Natural killer cell (primary cell): ENCODE data around the gene EFCAB8. TPM values are rescaled to one million over a fixed set of nuclear protein-coding genes. Genes with fewer than 3 reads are reported as not detected.

Experiments
- ATAC-seq, 3 donors: fragments of 150-1000 bp in 2 of 3; fragments of 200-7000 bp in 1 of 3; cut with Tn5 transposase; 1 replicate in 1 of 3; 2 replicates in 2 of 3; pipeline ENCODE4 v1.10.0; 2021; ENCODE audit warnings: mild to moderate bottlenecking in 2 of 3, moderate library complexity in 2 of 3
- DNase-seq, 2 donors: peaks; one replicate each; pipeline versions ENCODE4 v3.0.0 to v3.0.0-alpha.2; 2013 to 2021; ENCODE audit warnings: mixed read lengths in 1 of 2
- H3K27ac ChIP-seq: one replicate; pipeline ENCODE4 v1.5.1; 2013; ENCODE audit warnings: mild to moderate bottlenecking, low read length
- H3K27me3 ChIP-seq: one replicate; pipeline ENCODE4 v1.6.1; 2013; ENCODE audit warnings: low read length; ENCODE audit not compliant: control insufficient read depth, insufficient read depth
- H3K36me3 ChIP-seq: one replicate; pipeline ENCODE4 v1.6.1; 2013; ENCODE audit warnings: low read length; ENCODE audit not compliant: control insufficient read depth, insufficient read depth
- H3K4me1 ChIP-seq: one replicate; pipeline ENCODE4 v1.6.1; 2013; ENCODE audit warnings: low read length; ENCODE audit not compliant: control insufficient read depth, insufficient read depth
- H3K4me3 ChIP-seq: one replicate; pipeline ENCODE4 v1.5.1; 2013; ENCODE audit warnings: low read length
- H3K9me3 ChIP-seq: one replicate; pipeline ENCODE4 v1.6.1; 2013; ENCODE audit warnings: low read length; ENCODE audit not compliant: control insufficient read depth, insufficient read depth
- H3K27ac Mint-ChIP-seq, 2 donors: one replicate each; pipeline ENCODE4 v1.8.0; 2022; ENCODE audit warnings: mild to moderate bottlenecking in 2 of 2, mixed read lengths in 2 of 2, moderate library complexity in 1 of 2
- H3K27me3 Mint-ChIP-seq, 2 donors: one replicate each; pipeline ENCODE4 v1.8.0; 2022; ENCODE audit warnings: low read depth in 2 of 2, mixed read lengths in 2 of 2
- H3K36me3 Mint-ChIP-seq: one replicate; pipeline ENCODE4 v1.8.0; 2022; ENCODE audit warnings: mixed read lengths
- H3K4me1 Mint-ChIP-seq, 2 donors: one replicate each; pipeline ENCODE4 v1.8.0; 2022; ENCODE audit warnings: mixed read lengths in 2 of 2
- H3K4me3 Mint-ChIP-seq: one replicate; pipeline ENCODE4 v1.8.0; 2022; ENCODE audit warnings: mild to moderate bottlenecking, moderate library complexity, mixed read lengths
- H3K9me3 Mint-ChIP-seq, 2 donors: one replicate each; pipeline ENCODE4 v1.8.0; 2022; ENCODE audit warnings: mixed read lengths in 2 of 2
- WGBS: methylation state at CpG from one replicate; pipeline ENCODE4 v1.1.7; 2013; ENCODE audit warnings: missing lambda C conversion rate; ENCODE audit not compliant: insufficient coverage; 5-methylcytosine and 5-hydroxymethylcytosine counted together
- intact Hi-C: fragments of 100-400 bp; cut with micrococcal nuclease; formaldehyde crosslinking; loops from one replicate; pipeline ENCODE4 v1.14.2; 2022
- total RNA-seq, 4 donors: library from RNA; stranded (reverse); fragments of 120-200 nt in 1 of 4; gene quantifications; one replicate each; pipeline versions ENCODE4 v1.2.3 to v1.2.4, GENCODE V29; 2013 to 2022
- TF ChIP-seq, protein P1 (sequence below): fragments of 200-600 bp; IDR thresholded peaks from one replicate; pipeline ENCODE4 v1.8.0; 2022; ENCODE audit warnings: antibody characterized with exemption

Gene EFCAB8
- total RNA-seq, 3 donors from 2014 or later (not counting 1 experiment from before 2014, with no cell fraction given): 1.2 to 2.9 (median 2.3) TPM

DNA sequence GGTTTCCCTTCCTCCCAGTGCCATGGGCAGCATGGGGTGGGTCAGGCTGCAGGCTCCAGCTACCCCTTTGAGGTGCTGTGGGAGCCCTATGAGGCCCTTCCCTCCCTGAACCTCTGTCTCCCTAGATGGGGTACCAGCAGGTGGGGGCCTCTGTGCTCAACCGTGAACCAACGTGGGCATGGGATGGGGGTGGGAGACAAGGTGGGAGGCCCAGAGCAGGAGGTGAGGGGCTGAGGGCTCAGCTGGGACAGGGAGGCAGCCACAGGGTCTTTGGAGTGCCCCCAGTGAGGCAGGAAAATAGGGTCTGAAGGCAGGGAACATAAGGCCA lies 112.2 kb downstream of the EFCAB8 start:
- Histone ChIP-seq H3K4me1 (peaks cover 73% of the 10 kb centered on the region), H3K27ac (peak overlapping the region; percentile 94), H3K9me3 (no peaks in the 10 kb centered on the region), H3K36me3 (no peaks in the 10 kb centered on the region), H3K4me3 (no peak overlapping the region), H3K27me3 (no peaks in the 10 kb centered on the region)
- Mint-ChIP-seq H3K27ac (no peak overlapping the region), H3K9me3 (no peaks in the 10 kb centered on the region), H3K4me3 (no peak overlapping the region), H3K36me3 (no peaks in the 10 kb centered on the region), H3K27me3 (no peaks in the 10 kb centered on the region), H3K4me1 (peaks cover 25 to 27% of the 10 kb centered on the region in 2 donors)
- TF ChIP-seq, protein P1, sequence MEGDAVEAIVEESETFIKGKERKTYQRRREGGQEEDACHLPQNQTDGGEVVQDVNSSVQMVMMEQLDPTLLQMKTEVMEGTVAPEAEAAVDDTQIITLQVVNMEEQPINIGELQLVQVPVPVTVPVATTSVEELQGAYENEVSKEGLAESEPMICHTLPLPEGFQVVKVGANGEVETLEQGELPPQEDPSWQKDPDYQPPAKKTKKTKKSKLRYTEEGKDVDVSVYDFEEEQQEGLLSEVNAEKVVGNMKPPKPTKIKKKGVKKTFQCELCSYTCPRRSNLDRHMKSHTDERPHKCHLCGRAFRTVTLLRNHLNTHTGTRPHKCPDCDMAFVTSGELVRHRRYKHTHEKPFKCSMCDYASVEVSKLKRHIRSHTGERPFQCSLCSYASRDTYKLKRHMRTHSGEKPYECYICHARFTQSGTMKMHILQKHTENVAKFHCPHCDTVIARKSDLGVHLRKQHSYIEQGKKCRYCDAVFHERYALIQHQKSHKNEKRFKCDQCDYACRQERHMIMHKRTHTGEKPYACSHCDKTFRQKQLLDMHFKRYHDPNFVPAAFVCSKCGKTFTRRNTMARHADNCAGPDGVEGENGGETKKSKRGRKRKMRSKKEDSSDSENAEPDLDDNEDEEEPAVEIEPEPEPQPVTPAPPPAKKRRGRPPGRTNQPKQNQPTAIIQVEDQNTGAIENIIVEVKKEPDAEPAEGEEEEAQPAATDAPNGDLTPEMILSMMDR: no peak
- ATAC-seq: no peak
- intact Hi-C loops: no loop called here
- no peak for DNase-seq
- WGBS: 85% methylated on average over 2 of the region's 2 CpGs

DNA sequence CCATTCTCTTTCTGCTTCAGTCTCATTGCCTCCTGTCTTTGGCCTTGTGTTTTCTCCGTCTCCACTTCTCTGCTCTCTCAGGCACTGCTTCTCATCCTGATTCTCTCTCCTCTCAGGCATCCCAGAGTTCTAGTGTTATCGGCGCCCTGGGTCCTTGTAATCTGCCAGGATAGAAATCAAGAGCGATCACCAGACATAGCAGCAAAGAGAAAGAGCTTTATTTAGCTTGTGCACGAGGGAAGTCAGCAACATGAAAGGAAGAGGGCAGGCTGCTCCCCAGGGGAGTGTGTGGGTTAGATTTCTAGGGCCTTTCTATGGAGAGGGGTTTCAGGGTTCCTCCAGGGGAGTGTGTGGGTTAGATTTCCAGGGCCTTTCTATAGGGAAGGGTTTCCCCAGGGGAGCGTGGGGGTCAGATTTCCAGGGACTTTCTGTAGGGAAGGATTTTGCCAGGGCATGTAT lies 113.0 kb downstream of the EFCAB8 start:
- no peak overlapping the region for H3K27ac Mint-ChIP-seq
- peaks cover 17 to 24% of the 10 kb centered on the region in 2 donors for H3K4me1 Mint-ChIP-seq
- H3K27ac ChIP-seq: peak overlapping the region; percentile 94
- intact Hi-C loops: no loop called here
- TF ChIP-seq, protein P1: no peak
- peaks cover 0 to 2% of the 10 kb centered on the region in 2 donors for H3K9me3 Mint-ChIP-seq
- no peaks in the 10 kb centered on the region for H3K27me3 Mint-ChIP-seq
- no peak overlapping the region for H3K4me3 ChIP-seq
- H3K4me1 ChIP-seq: peaks cover 65% of the 10 kb centered on the region
- H3K9me3 ChIP-seq: peaks cover 7% of the 10 kb centered on the region
- H3K27me3 ChIP-seq: no peaks in the 10 kb centered on the region
- ATAC-seq (peak in 1 of 3 donors; percentile 5), DNase-seq (peak in 1 of 2 donors; percentile 70)
- WGBS: 28% methylated on average over 6 of the region's 6 CpGs
- no peaks in the 10 kb centered on the region for H3K36me3 ChIP-seq
- no peaks in the 10 kb centered on the region for H3K36me3 Mint-ChIP-seq
- no peak overlapping the region for H3K4me3 Mint-ChIP-seq

DNA sequence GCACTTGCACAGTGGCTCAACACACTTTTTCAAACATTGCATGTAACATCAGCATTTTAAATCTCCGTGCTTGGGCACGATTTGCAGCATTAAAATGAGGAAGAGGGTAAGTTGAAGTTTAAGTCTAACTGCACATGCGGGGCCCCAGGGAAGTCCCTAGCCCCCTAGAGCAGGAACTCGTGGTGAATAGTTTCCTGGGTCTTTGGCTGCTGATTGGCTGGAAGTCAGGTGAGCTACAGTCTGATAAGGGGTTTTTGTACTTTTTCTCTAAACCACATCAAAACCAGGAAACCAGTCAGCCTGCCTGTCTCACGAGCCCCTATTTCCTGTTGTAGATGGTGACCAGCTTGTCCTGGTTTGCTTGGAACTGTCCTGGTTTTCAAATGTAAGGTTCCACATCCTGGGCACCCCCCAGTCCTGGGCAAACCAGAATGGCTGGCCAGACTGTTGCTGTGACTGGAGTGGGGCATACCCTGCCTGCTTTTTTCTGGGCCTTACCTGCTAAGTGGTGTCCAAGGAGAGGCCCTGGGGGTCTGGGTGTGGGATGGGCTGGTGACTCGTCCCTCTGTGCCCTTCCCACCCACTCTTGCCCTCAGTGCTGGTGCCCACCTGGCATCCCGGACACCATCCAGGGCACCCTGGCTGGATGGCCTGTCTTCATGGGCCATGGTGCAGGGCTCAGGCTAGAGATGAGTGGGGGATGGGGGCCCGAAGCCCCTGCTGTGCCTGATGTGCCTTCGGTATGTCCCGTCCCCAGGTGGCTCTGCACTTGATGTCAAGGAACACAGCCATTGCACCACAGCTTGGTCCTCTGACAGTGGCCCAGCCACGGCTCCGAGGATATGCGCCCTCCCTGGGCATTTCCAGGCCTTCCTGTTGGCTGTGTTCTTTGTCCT lies 113.7 kb downstream of the EFCAB8 start:
- DNase-seq (peak; percentile 56 to 96), ATAC-seq (peak; percentile 80 to 90 (median 87))
- H3K27me3 Mint-ChIP-seq: no peaks in the 10 kb centered on the region
- 54% methylated on average over 13 of the region's 13 CpGs for WGBS
- H3K4me1 Mint-ChIP-seq: peaks cover 10 to 17% of the 10 kb centered on the region in 2 donors
- no peak overlapping the region for H3K27ac Mint-ChIP-seq
- no peak overlapping the region for H3K4me3 ChIP-seq
- H3K4me1 ChIP-seq: peaks cover 58% of the 10 kb centered on the region
- intact Hi-C loops: no loop called here
- no peaks in the 10 kb centered on the region for H3K27me3 ChIP-seq
- H3K9me3 ChIP-seq: peaks cover 11% of the 10 kb centered on the region
- peaks cover 0 to 2% of the 10 kb centered on the region in 2 donors for H3K9me3 Mint-ChIP-seq
- H3K36me3 Mint-ChIP-seq: no peaks in the 10 kb centered on the region
- H3K36me3 ChIP-seq: no peaks in the 10 kb centered on the region
- no peak overlapping the region for H3K4me3 Mint-ChIP-seq
- peak overlapping the region; percentile 94 for H3K27ac ChIP-seq
- TF ChIP-seq, protein P1: no peak
